Neural crest cell (in vitro differentiated cells): ENCODE data around the gene NEK11. TPM values are rescaled to one million over a fixed set of nuclear protein-coding genes. Genes with fewer than 3 reads are reported as not detected.

Experiments
- DNase-seq: peaks from one replicate; pipeline ENCODE4 v3.0.0; 2021; ENCODE audit warnings: low read depth, mixed read lengths, low spot score
- H3K27ac Mint-ChIP-seq: one replicate; pipeline ENCODE4 v1.8.0; 2021; ENCODE audit warnings: mild to moderate bottlenecking, mixed read lengths; ENCODE audit not compliant: unreplicated experiment
- H3K27me3 Mint-ChIP-seq: 2 replicates; pipeline ENCODE4 v1.8.0; 2021; ENCODE audit warnings: low read depth, mild to moderate bottlenecking, mixed read lengths
- H3K36me3 Mint-ChIP-seq: 2 replicates; pipeline ENCODE4 v1.8.0; 2021; ENCODE audit warnings: low read depth, mild to moderate bottlenecking, mixed read lengths
- H3K4me1 Mint-ChIP-seq: 2 replicates; pipeline ENCODE4 v1.8.0; 2021; ENCODE audit warnings: mixed read lengths
- H3K4me3 Mint-ChIP-seq: one replicate; pipeline ENCODE4 v1.8.0; 2021; ENCODE audit warnings: mild to moderate bottlenecking, mixed read lengths
- H3K9me3 Mint-ChIP-seq: 2 replicates; pipeline ENCODE4 v1.8.0; 2021; ENCODE audit warnings: mixed read lengths
- CTCF ChIP-seq: fragments of 200-600 bp; sonication (generic); conservative IDR thresholded peaks from 2 replicates; pipeline ENCODE4 v1.5.0; 2021; ENCODE audit warnings: antibody characterized with exemption, mild to moderate bottlenecking
- total RNA-seq: library from RNA; stranded (reverse); gene quantifications from 2 replicates; pipeline ENCODE4 v1.2.1, GENCODE V29; 2021

Gene NEK11
- total RNA-seq, 1 donor from 2014 or later: 4.9 TPM

GRCh38 chr3:131386429-131387165 is 359.9 kb downstream of the NEK11 start:
- H3K36me3 Mint-ChIP-seq: peaks cover 20% of the 10 kb centered on the region
- H3K27ac Mint-ChIP-seq: no peak overlapping the region
- no peak overlapping the region for H3K4me3 Mint-ChIP-seq
- DNase-seq: no peak
- peaks cover 13% of the 10 kb centered on the region for H3K4me1 Mint-ChIP-seq
- no peak for TF ChIP-seq CTCF
- no peaks in the 10 kb centered on the region for H3K27me3 Mint-ChIP-seq
- H3K9me3 Mint-ChIP-seq: no peaks in the 10 kb centered on the region

- Mint-ChIP-seq H3K36me3 (peaks cover 17% of the 10 kb centered on the region), H3K4me1 (peaks cover 4% of the 10 kb centered on the region), H3K4me3 (no peak overlapping the region), H3K27ac (no peak overlapping the region), H3K9me3 (no peaks in the 10 kb centered on the region), H3K27me3 (no peaks in the 10 kb centered on the region)
- TF ChIP-seq CTCF: no peak
- DNase-seq: no peak
Measured at GRCh38 chr3:131387796-131388489, 361.3 kb downstream of the NEK11 start.

GRCh38 chr3:131388490-131388799 is 361.8 kb downstream of the NEK11 start:
- Mint-ChIP-seq H3K36me3 (peaks cover 17% of the 10 kb centered on the region), H3K4me3 (no peak overlapping the region), H3K4me1 (no peaks in the 10 kb centered on the region), H3K27ac (no peak overlapping the region), H3K9me3 (no peaks in the 10 kb centered on the region), H3K27me3 (no peaks in the 10 kb centered on the region)
- DNase-seq: no peak
- TF ChIP-seq CTCF: no peak

GRCh38 chr3:131390331-131390730 is 363.7 kb downstream of the NEK11 start:
- Mint-ChIP-seq H3K27ac (no peak overlapping the region), H3K4me1 (no peaks in the 10 kb centered on the region), H3K4me3 (no peak overlapping the region), H3K27me3 (no peaks in the 10 kb centered on the region), H3K9me3 (no peaks in the 10 kb centered on the region), H3K36me3 (peaks cover 4% of the 10 kb centered on the region)
- DNase-seq: no peak
- TF ChIP-seq CTCF: no peak

- Mint-ChIP-seq H3K36me3 (no peaks in the 10 kb centered on the region), H3K27ac (no peak overlapping the region), H3K4me1 (no peaks in the 10 kb centered on the region), H3K27me3 (no peaks in the 10 kb centered on the region), H3K9me3 (peaks cover 2% of the 10 kb centered on the region), H3K4me3 (no peak overlapping the region)
- TF ChIP-seq CTCF: no peak
- no peak for DNase-seq
Measured at GRCh38 chr3:131393051-131393450, 366.4 kb downstream of the NEK11 start.
